Right cardiac atrium (tissue), 5 donors: Measurements from ENCODE around the gene FMNL3. TPM values are rescaled to one million over a fixed set of nuclear protein-coding genes. Genes with fewer than 3 reads are reported as not detected.
A peak's percentile ranks its signal among the peaks of the same experiment; 100 is the strongest.

Source experiments
- ATAC-seq, 2 donors: fragments of 200-7000 bp; cut with Tn5 transposase; one replicate each; pipeline versions ENCODE4 v1.8.0 to v1.9.1; 2020; ENCODE audit warnings: moderate library complexity in 2 of 2, mild to moderate bottlenecking in 1 of 2
- DNase-seq, 3 donors: peaks; one replicate each; pipeline ENCODE4 v3.0.0-alpha.2; 2020
- H3K27ac ChIP-seq: one replicate; pipeline ENCODE4 v1.5.1; 2013; ENCODE audit warnings: mild to moderate bottlenecking, low read length, control low read depth, moderate library complexity
- H3K27me3 ChIP-seq: one replicate; pipeline ENCODE4 v1.6.1; 2013; ENCODE audit not compliant: control insufficient read depth, insufficient read depth
- H3K4me1 ChIP-seq: one replicate; pipeline ENCODE4 v1.6.1; 2013; ENCODE audit warnings: low read length; ENCODE audit not compliant: control insufficient read depth, insufficient read depth
- H3K4me3 ChIP-seq: one replicate; pipeline ENCODE4 v1.5.1; 2013; ENCODE audit warnings: low read length, control low read depth
- H3K9me3 ChIP-seq: one replicate; pipeline ENCODE4 v1.6.1; 2013; ENCODE audit warnings: low read length; ENCODE audit not compliant: control insufficient read depth
- WGBS: extraction: QIAGEN DNeasy Blood & Tissue Kit; methylation state at CpG from one replicate; pipeline ENCODE4 v1.1.7; 2013; 5-methylcytosine and 5-hydroxymethylcytosine counted together
- intact Hi-C, 4 donors: fragments of 100-400 bp; cut with DNase I; formaldehyde crosslinking; loops; one replicate each; pipeline versions ENCODE4 v1.11.0 to v1.14.0; 2022 to 2023
- polyA plus RNA-seq: library from polyadenylated mRNA; stranded (reverse); fragments of 200-250 nt; gene quantifications from one replicate; pipeline ENCODE4 v1.2.3, GENCODE V29; 2013
- total RNA-seq, 4 donors: library from RNA; stranded (reverse); fragmentation: NEBNext Ultra II Directional; extraction: Animal tissue kit (Norgen Biotek cat#: 25700); gene quantifications; one replicate each; pipeline ENCODE4 v1.2.1, GENCODE V29; 2021
- donor health status: healthy with polysubstance abuse.
- donor health status: DM: no; HTN: yes; CAD: no.
- donor health status: DM: no; HTN: no; CAD: no.
- donor health status: DM: no; HTN: yes; CAD: no; lungs with severe emphysema.
- donor health status: DM: yes; HTN: yes; CAD: no.

Gene FMNL3
- total and polyA plus RNA-seq, 5 donors = 7.0 to 19.0 (median 11.8) TPM

GRCh38 chr12:49673446-49674317, 33.5 kb downstream of the FMNL3 start:
- WGBS = 9% methylated on average over 13 of the region's 13 CpGs
- peaks cover 42% of the 10 kb centered on the region for H3K4me1 ChIP-seq
- DNase-seq (peak; percentile 95 to 97 (median 97)), ATAC-seq (peak; percentile 98)
- no peaks in the 10 kb centered on the region for H3K9me3 ChIP-seq
- intact Hi-C loops = loop anchor here in 1 of 4 donors (5.0 kb wide), 1 partner anchor 34 kb away; the partner anchor contains the start of gene FMNL3
- H3K27me3 ChIP-seq = no peaks in the 10 kb centered on the region
- H3K4me3 ChIP-seq = no peak overlapping the region
- peak overlapping the region; percentile 100 for H3K27ac ChIP-seq

GRCh38 chr12:49672301-49673217, 34.6 kb downstream of the FMNL3 start:
- H3K27me3 ChIP-seq = no peaks in the 10 kb centered on the region
- ATAC-seq (no peak), DNase-seq (no peak)
- H3K9me3 ChIP-seq = no peaks in the 10 kb centered on the region
- peak overlapping the region; percentile 100 for H3K27ac ChIP-seq
- intact Hi-C loops = loop anchor here in 1 of 4 donors (5.0 kb wide), 1 partner anchor 35 kb away; the partner anchor contains the start of gene FMNL3
- no peak overlapping the region for H3K4me3 ChIP-seq
- peaks cover 42% of the 10 kb centered on the region for H3K4me1 ChIP-seq
- whole genome bisulfite sequencing = 31% methylated on average over 5 of the region's 5 CpGs

- H3K27ac ChIP-seq = peak overlapping the region; percentile 100
- no peak for ATAC-seq
- peaks cover 45% of the 10 kb centered on the region for H3K4me1 ChIP-seq
- intact Hi-C loops = loop anchor here in 1 of 4 donors (5.0 kb wide), 1 partner anchor 36 kb away; the partner anchor contains the start of gene FMNL3
- no peaks in the 10 kb centered on the region for H3K9me3 ChIP-seq
- 52% methylated on average over 5 of the region's 5 CpGs for WGBS
- H3K27me3 ChIP-seq = no peaks in the 10 kb centered on the region
- H3K4me3 ChIP-seq = no peak overlapping the region
- no peak for DNase-seq
These were observed 36.0 kb downstream of the FMNL3 start for GRCh38 chr12:49671031-49671765.

GRCh38 chr12:49669796-49670195, 37.4 kb downstream of the FMNL3 start:
- Histone ChIP-seq H3K4me1 (peaks cover 42% of the 10 kb centered on the region), H3K27me3 (no peaks in the 10 kb centered on the region), H3K4me3 (no peak overlapping the region), H3K27ac (no peak overlapping the region), H3K9me3 (no peaks in the 10 kb centered on the region)
- WGBS = 83% methylated on average over 4 of the region's 4 CpGs
- intact Hi-C loops = loop anchor here in 1 of 4 donors (5.0 kb wide), 1 partner anchor 38 kb away; the partner anchor contains the start of gene FMNL3
- no peak for DNase-seq
- no peak for ATAC-seq

DNA sequence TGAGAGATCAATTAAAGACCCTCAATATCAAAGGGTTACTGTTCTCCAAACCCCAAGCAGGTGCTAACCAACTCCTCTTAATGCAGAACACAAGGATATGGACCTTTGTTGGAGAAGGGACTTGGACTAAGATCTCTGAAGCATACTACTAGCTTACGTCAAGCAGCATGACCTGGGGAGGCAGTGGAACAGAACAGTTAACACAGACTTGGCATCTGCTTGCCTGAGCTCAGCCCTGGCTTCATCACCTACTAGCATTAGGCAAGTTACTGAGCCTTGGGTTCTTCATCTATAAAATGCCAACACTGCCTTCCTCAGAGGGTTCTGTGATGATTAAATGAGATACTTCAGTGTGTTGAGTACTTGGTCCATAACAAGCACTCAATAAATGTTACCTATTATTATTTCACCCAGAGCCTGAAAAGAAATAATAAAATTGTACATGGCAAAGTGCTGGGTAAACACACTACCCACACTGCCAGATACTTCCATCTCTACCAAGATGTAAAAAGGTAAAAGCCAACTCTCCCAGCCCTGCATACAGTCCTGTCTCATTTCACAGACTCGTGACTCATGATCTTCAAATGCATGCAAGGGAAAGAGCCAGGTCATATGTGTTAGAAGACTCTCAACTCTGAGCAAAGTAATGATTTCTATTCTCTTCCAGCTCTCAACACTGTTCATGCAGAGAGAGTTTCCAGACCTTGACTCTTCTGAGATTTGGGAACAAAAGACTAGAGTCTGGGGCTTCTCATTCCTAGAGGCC, 39.7 kb downstream of the FMNL3 start:
- ATAC-seq = no peak
- Histone ChIP-seq H3K27me3 (no peaks in the 10 kb centered on the region), H3K9me3 (no peaks in the 10 kb centered on the region), H3K27ac (no peak overlapping the region), H3K4me3 (no peak overlapping the region), H3K4me1 (peaks cover 42% of the 10 kb centered on the region)
- no peak for DNase-seq
- 88% methylated on average over 2 of the region's 2 CpGs for WGBS
- intact Hi-C loops = no loop called here

DNA sequence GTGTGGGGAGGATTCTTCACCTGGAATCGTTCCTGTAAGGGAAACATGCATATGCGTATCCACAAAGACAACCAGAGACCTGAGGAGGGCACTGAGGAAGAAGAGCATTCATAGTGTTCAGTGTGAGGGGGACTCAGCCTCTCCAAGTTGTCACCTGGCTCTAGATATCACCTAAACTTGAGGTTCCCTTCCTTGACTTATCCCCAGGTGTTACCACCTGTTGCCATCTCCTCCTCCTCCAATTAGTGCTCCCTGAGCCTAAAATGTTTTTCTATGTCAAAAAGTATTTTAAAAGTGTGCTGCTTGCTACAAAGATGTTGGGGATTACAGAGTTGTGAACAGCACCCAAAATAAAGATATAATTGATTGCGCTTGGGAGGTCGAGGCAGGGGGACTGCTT, 41.0 kb downstream of the FMNL3 start:
- peaks cover 41% of the 10 kb centered on the region for H3K4me1 ChIP-seq
- DNase-seq (no peak), ATAC-seq (no peak)
- H3K4me3 ChIP-seq = no peak overlapping the region
- intact Hi-C loops = no loop called here
- H3K27me3 ChIP-seq = no peaks in the 10 kb centered on the region
- H3K9me3 ChIP-seq = no peaks in the 10 kb centered on the region
- no peak overlapping the region for H3K27ac ChIP-seq
- WGBS = 89% methylated on average over 4 of the region's 4 CpGs

DNA sequence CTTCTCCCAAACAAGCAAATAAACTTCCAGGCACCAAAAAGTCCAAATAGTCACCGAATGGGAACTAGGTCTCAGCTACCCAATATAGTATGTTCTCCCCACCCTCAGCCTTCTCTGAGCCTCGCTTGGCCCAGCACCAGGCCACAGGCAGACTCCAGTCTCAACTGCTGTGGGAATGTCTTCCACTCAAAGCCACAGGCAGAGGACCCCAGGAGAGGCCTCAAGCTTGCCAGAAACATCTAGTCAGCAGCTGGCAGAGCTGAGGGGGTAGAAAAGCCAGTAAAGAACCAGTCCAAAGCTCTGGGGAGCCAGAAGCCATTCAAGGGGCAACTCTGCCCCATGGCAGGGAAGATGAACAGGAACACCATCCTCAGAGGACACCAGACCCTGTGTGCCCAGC, 41.8 kb downstream of the FMNL3 start:
- H3K4me3 ChIP-seq = no peak overlapping the region
- intact Hi-C loops = no loop called here
- WGBS = 56% methylated on average over 2 of the region's 2 CpGs
- ATAC-seq (no peak), DNase-seq (peak in 2 of 3 donors; percentile 59 to 70)
- peak overlapping the region; percentile 22 for H3K27ac ChIP-seq
- no peaks in the 10 kb centered on the region for H3K9me3 ChIP-seq
- no peaks in the 10 kb centered on the region for H3K27me3 ChIP-seq
- peaks cover 34% of the 10 kb centered on the region for H3K4me1 ChIP-seq

DNA sequence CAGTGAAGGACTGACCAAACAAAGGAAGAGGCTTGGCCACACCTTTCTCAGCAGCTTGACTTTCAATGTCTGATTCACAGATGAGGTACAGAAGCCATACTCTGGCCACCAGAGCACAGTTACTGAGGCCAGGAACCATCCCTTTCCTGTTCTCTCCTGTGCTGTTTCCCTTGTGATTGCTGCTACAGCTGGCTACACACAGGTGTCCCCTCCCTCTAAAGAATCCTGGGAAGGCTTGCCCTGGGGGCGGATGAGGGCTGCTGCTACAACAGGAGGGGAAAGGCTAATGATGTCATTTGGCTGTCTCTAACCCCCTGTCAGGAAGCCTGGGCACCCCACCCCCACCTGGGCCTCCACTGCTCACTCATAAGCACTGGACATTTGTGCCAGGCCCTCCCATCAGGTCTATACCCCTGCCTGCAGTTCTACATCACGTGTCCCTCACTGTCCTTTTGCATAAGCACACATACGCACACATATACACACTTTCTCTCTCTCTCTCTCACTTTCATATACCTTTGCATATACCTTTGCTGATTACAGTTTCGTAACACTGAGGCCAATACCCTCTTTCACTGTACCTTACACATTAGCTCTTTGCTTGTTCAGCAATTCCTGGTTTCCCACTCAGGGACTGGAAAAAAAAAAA, 42.5 kb downstream of the FMNL3 start:
- Histone ChIP-seq H3K27me3 (no peaks in the 10 kb centered on the region), H3K27ac (peak overlapping the region; percentile 39), H3K4me1 (peaks cover 32% of the 10 kb centered on the region), H3K4me3 (no peak overlapping the region), H3K9me3 (no peaks in the 10 kb centered on the region)
- 71% methylated on average over 4 of the region's 4 CpGs for WGBS
- DNase-seq (peak in 1 of 3 donors; percentile 55), ATAC-seq (peak in 1 of 2 donors; percentile 51)
- intact Hi-C loops = no loop called here

DNA sequence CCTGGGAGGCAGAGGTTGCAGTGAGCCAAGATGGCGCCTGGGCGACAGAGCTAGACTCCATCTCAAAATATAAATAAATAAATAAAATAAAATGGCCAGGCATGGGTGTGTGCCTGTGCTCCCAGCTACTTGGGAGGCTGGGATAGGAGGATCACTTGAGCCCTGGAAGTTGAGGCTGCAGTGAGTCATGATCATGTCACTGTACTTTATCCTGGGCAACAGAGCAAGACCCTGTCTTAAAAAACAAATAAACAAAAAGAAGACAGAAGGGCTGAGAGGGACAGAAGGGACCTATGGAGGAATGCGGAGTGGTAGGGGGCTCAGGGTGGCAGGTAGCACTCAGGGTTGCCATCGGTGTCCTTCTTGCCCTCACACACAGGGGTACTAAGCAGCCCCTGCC, 43.0 kb downstream of the FMNL3 start:
- 97% methylated on average over 4 of the region's 4 CpGs for WGBS
- Histone ChIP-seq H3K4me3 (no peak overlapping the region), H3K9me3 (no peaks in the 10 kb centered on the region), H3K4me1 (peaks cover 32% of the 10 kb centered on the region), H3K27ac (peak overlapping the region; percentile 39), H3K27me3 (no peaks in the 10 kb centered on the region)
- intact Hi-C loops = no loop called here
- ATAC-seq (no peak), DNase-seq (no peak)
